Measurements from ENCODE around the gene TPST2. TPM values are rescaled to one million over a fixed set of nuclear protein-coding genes. Genes with fewer than 3 reads are reported as not detected.
A peak's percentile ranks its signal among the peaks of the same experiment; 100 is the strongest.

The TPST2 gene
- polyA plus RNA-seq, 1 experiment: 84.9 TPM

GRCh38 chr22:26485013-26485412, 104.9 kb downstream of the TPST2 start:
- Histone ChIP-seq H3K4me3 (ENCODE audit: low read depth, low read length) (no peak overlapping the region), H3K36me3 (ENCODE audit: control insufficient read depth, insufficient read depth, low read length) (peaks cover 6% of the 10 kb centered on the region), H3K27me3 (ENCODE audit: control insufficient read depth, insufficient read depth, low read length) (no peaks in the 10 kb centered on the region)
- ChIA-PET POLR2A (no interaction called here), CTCF (interaction anchor here (0.9 to 1.2 kb wide), 3 partner anchors 14 to 181 kb away, joined by 3 read pairs; no protein-coding TSS in a partner anchor)
- no peak for TF ChIP-seq CTCF (IDR thresholded peaks at IDR 0.05; ENCODE audit: insufficient read depth, low read depth, low read length)
- DNase-seq (ENCODE audit: low read depth): no peak

- Histone ChIP-seq H3K4me3 (ENCODE audit: low read depth, low read length) (peak overlapping the region; percentile 82), H3K36me3 (ENCODE audit: control insufficient read depth, insufficient read depth, low read length) (peaks cover 5% of the 10 kb centered on the region), H3K27me3 (ENCODE audit: control insufficient read depth, insufficient read depth, low read length) (no peaks in the 10 kb centered on the region)
- no peak for TF ChIP-seq CTCF (IDR thresholded peaks at IDR 0.05; ENCODE audit: insufficient read depth, low read depth, low read length)
- CTCF ChIA-PET: interaction anchor here (0.9 to 1.2 kb wide), 4 partner anchors 15 to 182 kb away, joined by 3 to 4 read pairs (median 3); no protein-coding TSS in a partner anchor
- POLR2A ChIA-PET: no interaction called here
- no peak for DNase-seq (ENCODE audit: low read depth)
Observed at GRCh38 chr22:26484360-26484706, 105.6 kb downstream of the TPST2 start.

- POLR2A ChIA-PET: no interaction called here
- no peaks in the 10 kb centered on the region for H3K27me3 ChIP-seq (ENCODE audit: control insufficient read depth, insufficient read depth, low read length)
- no peak for TF ChIP-seq CTCF (IDR thresholded peaks at IDR 0.05; ENCODE audit: insufficient read depth, low read depth, low read length)
- CTCF ChIA-PET: interaction anchor here (0.6 to 1.2 kb wide), 6 partner anchors 14 to 182 kb away, joined by 3 to 5 read pairs (median 4); no protein-coding TSS in a partner anchor
- H3K36me3 ChIP-seq (ENCODE audit: control insufficient read depth, insufficient read depth, low read length): peaks cover 5% of the 10 kb centered on the region
- H3K4me3 ChIP-seq (ENCODE audit: low read depth, low read length): peak within 1 kb of the TSS; percentile 82
- DNase-seq (ENCODE audit: low read depth): peak; percentile 34
Observed at GRCh38 chr22:26483439-26484359, 106.2 kb downstream of the TPST2 start, which contains the start of the genes HPS4 and SRRD. HPS4 (minus strand) TSS chr22:26483783; CDS start chr22:26481762, 2,021 bp downstream. SRRD (plus strand) TSS chr22:26483877; CDS start chr22:26483891, 14 bp downstream.

GRCh38 chr22:26483043-26483438, 106.9 kb downstream of the TPST2 start:
- Histone ChIP-seq H3K4me3 (ENCODE audit: low read depth, low read length) (peak overlapping the region; percentile 82), H3K36me3 (ENCODE audit: control insufficient read depth, insufficient read depth, low read length) (peaks cover 2% of the 10 kb centered on the region), H3K27me3 (ENCODE audit: control insufficient read depth, insufficient read depth, low read length) (no peaks in the 10 kb centered on the region)
- ChIA-PET CTCF (interaction anchor here (0.7 to 1.8 kb wide), 7 partner anchors 13 to 86 kb away, joined by 3 to 4 read pairs (median 4); no protein-coding TSS in a partner anchor), POLR2A (no interaction called here)
- TF ChIP-seq CTCF (IDR thresholded peaks at IDR 0.05; ENCODE audit: insufficient read depth, low read depth, low read length): no peak
- DNase-seq (ENCODE audit: low read depth): no peak

GRCh38 chr22:26482161-26482560, 107.8 kb downstream of the TPST2 start:
- ChIA-PET POLR2A (no interaction called here), CTCF (interaction anchor here (0.7 to 1.8 kb wide), 6 partner anchors 14 to 52 kb away, joined by 3 to 4 read pairs (median 4); partner anchors contain the start of gene TFIP11)
- no peak for DNase-seq (ENCODE audit: low read depth)
- no peak for TF ChIP-seq CTCF (IDR thresholded peaks at IDR 0.05; ENCODE audit: insufficient read depth, low read depth, low read length)
- H3K36me3 ChIP-seq (ENCODE audit: control insufficient read depth, insufficient read depth, low read length): no peaks in the 10 kb centered on the region
- H3K27me3 ChIP-seq (ENCODE audit: control insufficient read depth, insufficient read depth, low read length): no peaks in the 10 kb centered on the region
- no peak overlapping the region for H3K4me3 ChIP-seq (ENCODE audit: low read depth, low read length)
